HG03432 (cell line): ENCODE results near the gene KCNK18.
"Not testable (repeated sequence)": the region's sequence is repeated elsewhere in the genome, so short reads cannot be mapped to it uniquely, and the experiment has no call there.

ENCODE experiments used
- ATAC-seq: cut with Tn5 transposase; IDR thresholded peaks from one replicate; pipeline ENCODE4 v1.9.1; 2021; ENCODE audit warnings: mild to moderate bottlenecking, moderate library complexity; ENCODE audit not compliant: unreplicated experiment

KCNK18 gene

GRCh38 chr10:117218654-117219053, 21.4 kb downstream of the KCNK18 start:
- ATAC-seq, result no peak

GRCh38 chr10:117221156-117221711, 23.9 kb downstream of the KCNK18 start:
- ATAC-seq, result no peak

GRCh38 chr10:117222552-117222951, 25.3 kb downstream of the KCNK18 start:
- ATAC-seq, result no peak

- no peak for ATAC-seq
Measured at GRCh38 chr10:117222976-117223692, 25.8 kb downstream of the KCNK18 start.

GRCh38 chr10:117223693-117224430, 26.6 kb downstream of the KCNK18 start:
- ATAC-seq, result no peak

GRCh38 chr10:117224881-117225280, 27.6 kb downstream of the KCNK18 start:
- ATAC-seq, result no peak

GRCh38 chr10:117226813-117227451, 29.6 kb downstream of the KCNK18 start:
- ATAC-seq, result peak; percentile 70

GRCh38 chr10:117228210-117228609, 30.9 kb downstream of the KCNK18 start:
- no peak for ATAC-seq

GRCh38 chr10:117230107-117230506, 32.8 kb downstream of the KCNK18 start:
- ATAC-seq, result not testable (repeated sequence)

GRCh38 chr10:117237401-117237991, 40.2 kb downstream of the KCNK18 start:
- ATAC-seq, result no peak

- ATAC-seq, result no peak
Measured at GRCh38 chr10:117239051-117239450, 41.8 kb downstream of the KCNK18 start.

- ATAC-seq, result no peak
Measured at GRCh38 chr10:117239721-117240620, 42.7 kb downstream of the KCNK18 start.

- ATAC-seq, result no peak
Measured at GRCh38 chr10:117240621-117241529, 43.6 kb downstream of the KCNK18 start, which contains the start of gene SLC18A2. SLC18A2 (plus strand) TSS chr10:117241114; CDS start chr10:117241694, 580 bp downstream.

- no peak for ATAC-seq
Measured at GRCh38 chr10:117241541-117242462, 44.5 kb downstream of the KCNK18 start.

- ATAC-seq, result no peak
Measured at GRCh38 chr10:117242463-117242832, 45.2 kb downstream of the KCNK18 start.

- ATAC-seq, result no peak
Measured at GRCh38 chr10:117246997-117247671, 49.8 kb downstream of the KCNK18 start.

GRCh38 chr10:117248750-117249465, 51.6 kb downstream of the KCNK18 start:
- ATAC-seq, result no peak
